Measurements from ENCODE around the gene RIMS3.
"Not testable (repeated sequence)": the region's sequence is repeated elsewhere in the genome, so short reads cannot be mapped to it uniquely, and the experiment has no call there.

The RIMS3 gene

DNA sequence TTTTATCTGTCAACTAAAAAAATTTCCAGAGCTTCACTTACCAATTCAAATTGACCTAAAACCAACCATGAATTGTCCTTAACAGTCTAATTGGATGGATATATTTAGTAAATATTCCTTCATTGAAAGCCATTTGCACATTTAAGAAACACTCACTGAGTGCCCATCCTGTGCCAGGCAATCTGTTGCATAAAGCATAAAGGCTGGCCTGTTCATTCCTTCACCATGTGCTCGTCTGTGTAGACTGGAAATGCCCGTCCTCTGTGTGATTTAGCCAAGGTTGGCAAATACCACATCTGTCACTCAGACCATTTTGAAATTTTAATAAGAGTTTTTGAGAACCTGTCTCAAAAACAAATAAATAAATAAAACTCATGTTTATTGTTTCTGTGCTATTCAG lies 76.9 kb downstream of the RIMS3 start:
- DNase-seq, result no peak

- DNase-seq, result no peak
Observed at GRCh38 chr1:40583980-40584379, 81.5 kb downstream of the RIMS3 start.

GRCh38 chr1:40582116-40582515 lies 83.4 kb downstream of the RIMS3 start:
- no peak for DNase-seq

DNA sequence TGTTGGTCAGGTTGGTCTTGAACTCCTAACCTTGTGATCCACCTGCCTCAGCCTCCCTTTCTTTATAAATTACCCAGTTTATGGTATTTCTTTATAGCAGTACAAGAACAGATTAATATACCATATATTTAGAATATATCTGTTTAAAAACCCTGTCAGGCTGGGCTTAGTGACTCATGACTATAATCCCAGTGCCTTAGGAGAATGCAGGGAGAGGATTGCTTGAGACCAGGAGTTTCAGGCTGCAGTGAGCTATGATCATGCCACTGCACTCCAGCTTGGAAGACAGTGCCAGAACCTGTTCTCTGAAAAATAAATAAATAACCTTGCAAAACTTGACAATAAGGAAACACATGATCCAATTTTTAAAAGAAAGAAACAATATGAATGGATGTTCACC lies 90.1 kb downstream of the RIMS3 start:
- no peak for DNase-seq

- DNase-seq, result not testable (repeated sequence)
Observed at GRCh38 chr1:40574805-40575204, 90.7 kb downstream of the RIMS3 start.

Data from activated T-cell treated with anti-CD3 and anti-CD28 coated beads for 4 hours (primary cell).